H1 (cell line): ENCODE results near the gene MFAP5. TPM values are rescaled to one million over a fixed set of nuclear protein-coding genes. Genes with fewer than 3 reads are reported as not detected.

Experiments used
- CTCF ChIA-PET: fragments of 300-600 bp; sonication (Branson Sonifier 250); formaldehyde crosslinking; loops from one replicate; lab custom pipeline; 2021; ENCODE audit not compliant: partially characterized antibody; lab: Charles Lee
- POLR2A ChIA-PET: fragments of 300-600 bp; sonication (Branson Sonifier 250); formaldehyde crosslinking; loops from one replicate; lab custom pipeline; 2021; ENCODE audit warnings: inconsistent platforms; ENCODE audit not compliant: partially characterized antibody; lab: Charles Lee
- DNase-seq, 2 experiments: peaks; one replicate each; pipeline versions ENCODE4 v3.0.0 to v3.0.0-alpha.2; 2010 to 2022; ENCODE audit warnings: low spot score in 2 of 2, low read depth in 1 of 2, mixed read lengths in 1 of 2
- FAIRE-seq: peaks from 2 replicates; lab custom pipeline; 2011; peaks lifted over from hg19 to GRCh38; lab: Jason Lieb, UNC
- H2AFZ ChIP-seq: 2 replicates; pipeline ENCODE4 v1.8.1; 2012; ENCODE audit warnings: low read length, inconsistent platforms
- H2AK5ac ChIP-seq: 2 replicates; pipeline ENCODE4 v1.6.1; 2013; ENCODE audit warnings: low read depth, low read length
- H2BK120ac ChIP-seq: replicated peaks from 2 replicates; pipeline ENCODE3; 2013; ENCODE audit warnings: low read depth, low read length, inconsistent platforms
- H2BK12ac ChIP-seq: 2 replicates; pipeline ENCODE4 v1.6.1; 2013; ENCODE audit warnings: low read depth, low read length
- H2BK15ac ChIP-seq: 2 replicates; pipeline ENCODE4 v1.6.1; 2013; ENCODE audit warnings: low read length
- H2BK20ac ChIP-seq: 2 replicates; pipeline ENCODE4 v1.6.1; 2013; ENCODE audit warnings: low read length
- H2BK5ac ChIP-seq: 2 replicates; pipeline ENCODE4 v1.6.1; 2013; ENCODE audit warnings: low read depth, low read length
- H3K14ac ChIP-seq: 2 replicates; pipeline ENCODE4 v1.6.1; 2013; ENCODE audit warnings: inconsistent platforms; ENCODE audit not compliant: insufficient read length
- H3K18ac ChIP-seq: 2 replicates; pipeline ENCODE4 v1.6.1; 2013; ENCODE audit warnings: low read length; ENCODE audit errors: extremely low read depth
- H3K23ac ChIP-seq: 2 replicates; pipeline ENCODE4 v1.6.1; 2013; ENCODE audit warnings: inconsistent platforms; ENCODE audit not compliant: insufficient read length
- H3K23me2 ChIP-seq: 2 replicates; pipeline ENCODE4 v1.6.1; 2013; ENCODE audit warnings: low read depth, low read length
- H3K27ac ChIP-seq: 2 replicates; pipeline ENCODE4 v1.6.1; 2011; ENCODE audit warnings: low read depth, low read length, inconsistent platforms
- H3K27me3 ChIP-seq, 4 experiments: replicated peaks in 1 of 4; 1 replicate in 1 of 4; 2 replicates in 3 of 4; pipeline versions ENCODE4 v1.6.1 to v1.8.1; 2011 to 2013; ENCODE audit warnings: low read length in 3 of 4, mild to moderate bottlenecking in 3 of 4, inconsistent platforms in 2 of 4, mixed read lengths in 2 of 4, moderate library complexity in 1 of 4; ENCODE audit not compliant: control insufficient read depth in 3 of 4, insufficient read depth in 3 of 4; ENCODE audit errors: extremely low read depth in 1 of 4
- H3K36me3 ChIP-seq, 4 experiments: 2 replicates each; pipeline versions ENCODE4 v1.6.1 to v1.8.1; 2011 to 2013; ENCODE audit warnings: mild to moderate bottlenecking in 4 of 4, low read length in 3 of 4, moderate library complexity in 2 of 4, control low read depth in 1 of 4, inconsistent platforms in 1 of 4; ENCODE audit not compliant: insufficient read depth in 4 of 4, control insufficient read depth in 2 of 4
- H3K4ac ChIP-seq: replicated peaks from 2 replicates; pipeline ENCODE3; 2013; ENCODE audit warnings: low read length, low read depth, mixed read lengths, inconsistent platforms; ENCODE audit not compliant: insufficient read length
- H3K4me1 ChIP-seq, 4 experiments: replicated peaks in 1 of 4; 1 replicate in 1 of 4; 2 replicates in 3 of 4; pipeline versions ENCODE4 v1.6.1 to v1.8.1; 2011 to 2013; ENCODE audit warnings: low read length in 3 of 4, inconsistent platforms in 2 of 4, mixed read lengths in 1 of 4; ENCODE audit not compliant: insufficient read depth in 4 of 4, control insufficient read depth in 3 of 4
- H3K4me2 ChIP-seq, 2 experiments: 2 replicates each; pipeline versions ENCODE4 v1.6.1 to v1.8.1; 2011 to 2013; ENCODE audit warnings: low read depth in 2 of 2, low read length in 2 of 2, control low read depth in 1 of 2, inconsistent platforms in 1 of 2, mild to moderate bottlenecking in 1 of 2; ENCODE audit not compliant: insufficient read depth in 1 of 2
- H3K4me3 ChIP-seq, 4 experiments: fragments of 200-600, 300-600 bp in 1 of 4; sonication (generic), shearing (Covaris generic), sonication (Bioruptor Twin) in 1 of 4; 2 replicates each; pipeline versions ENCODE4 v1.5.1 to v1.8.1; 2011 to 2016; ENCODE audit warnings: low read length in 4 of 4, low read depth in 3 of 4, control low read depth in 2 of 4, inconsistent platforms in 2 of 4, mild to moderate bottlenecking in 2 of 4, mixed read lengths in 1 of 4, moderate library complexity in 1 of 4; ENCODE audit not compliant: insufficient read depth in 2 of 4; ENCODE audit errors: extremely low read depth in 1 of 4
- H3K56ac ChIP-seq: replicated peaks from 2 replicates; pipeline ENCODE3; 2013; ENCODE audit warnings: low read depth, mild to moderate bottlenecking, mixed read lengths, low read length, inconsistent platforms; ENCODE audit not compliant: insufficient read length
- H3K79me1 ChIP-seq: 2 replicates; pipeline ENCODE4 v1.6.1; 2013; ENCODE audit warnings: low read depth, low read length, control low read depth
- H3K79me2 ChIP-seq, 2 experiments: 2 replicates each; pipeline versions ENCODE4 v1.6.1 to v1.8.1; 2012 to 2013; ENCODE audit warnings: low read length in 2 of 2, mild to moderate bottlenecking in 2 of 2, inconsistent platforms in 1 of 2; ENCODE audit not compliant: insufficient read depth in 2 of 2, control insufficient read depth in 1 of 2
- H3K9ac ChIP-seq, 4 experiments: replicated peaks in 1 of 4; 1 replicate in 1 of 4; 2 replicates in 3 of 4; pipeline versions ENCODE4 v1.6.1 to v1.8.1; 2011 to 2013; ENCODE audit warnings: low read depth in 3 of 4, low read length in 3 of 4, control low read depth in 2 of 4, mild to moderate bottlenecking in 2 of 4, moderate library complexity in 2 of 4, inconsistent platforms in 1 of 4; ENCODE audit errors: extremely low read depth in 1 of 4
- H3K9me3 ChIP-seq, 2 experiments: 2 replicates each; pipeline versions ENCODE4 v1.6.1 to v1.8.1; 2012 to 2013; ENCODE audit warnings: mild to moderate bottlenecking in 2 of 2, moderate library complexity in 2 of 2, control low read depth in 1 of 2, inconsistent platforms in 1 of 2, low read depth in 1 of 2, low read length in 1 of 2, mixed read lengths in 1 of 2; ENCODE audit not compliant: insufficient read depth in 2 of 2
- H4K20me1 ChIP-seq, 2 experiments: replicated peaks in 1 of 2; 2 replicates each; pipeline versions ENCODE3 to v1.8.1; 2011 to 2013; ENCODE audit warnings: inconsistent platforms in 2 of 2, low read length in 2 of 2, mild to moderate bottlenecking in 1 of 2; ENCODE audit not compliant: insufficient read depth in 2 of 2, control insufficient read depth in 1 of 2
- H4K5ac ChIP-seq: 2 replicates; pipeline ENCODE4 v1.6.1; 2013; ENCODE audit warnings: low read length, low read depth, mixed read lengths, inconsistent platforms; ENCODE audit not compliant: insufficient read length
- H4K8ac ChIP-seq: 2 replicates; pipeline ENCODE4 v1.8.0; 2013; ENCODE audit warnings: mild to moderate bottlenecking, moderate library complexity, low read length, inconsistent platforms; ENCODE audit not compliant: insufficient read depth; ENCODE audit errors: extremely low read depth
- H4K91ac ChIP-seq: replicated peaks from 2 replicates; pipeline ENCODE3; 2013; ENCODE audit warnings: low read length, mixed read lengths, inconsistent platforms; ENCODE audit not compliant: insufficient read length
- CEBPB ChIP-seq: IDR thresholded peaks from 2 replicates; pipeline ENCODE4 v1.6.1; 2012; ENCODE audit warnings: low read depth, low read length
- FOSL1 ChIP-seq: IDR thresholded peaks from 2 replicates; pipeline ENCODE4 v1.6.1; 2011; ENCODE audit warnings: mild to moderate bottlenecking, low read depth, low read length, moderate library complexity; ENCODE audit not compliant: insufficient read depth
- NANOG ChIP-seq: IDR thresholded peaks from 2 replicates; pipeline ENCODE4 v1.6.1; 2011; ENCODE audit warnings: low read length, low read depth, mild to moderate bottlenecking, inconsistent platforms; ENCODE audit not compliant: insufficient read depth, poor library complexity, severe bottlenecking
- NRF1 ChIP-seq: IDR thresholded peaks from 2 replicates; pipeline ENCODE4 v1.6.1; 2011; ENCODE audit warnings: mild to moderate bottlenecking, low read depth, low read length, improper control_type of control experiment
- SIN3A ChIP-seq, 2 experiments: IDR thresholded peaks in 1 of 2; conservative IDR thresholded peaks in 1 of 2; 2 replicates each; pipeline ENCODE4 v1.6.1; 2011 to 2012; ENCODE audit warnings: low read length in 2 of 2, improper control_type of control experiment in 1 of 2, low read depth in 1 of 2, mild to moderate bottlenecking in 1 of 2
- TAF7 ChIP-seq: optimal IDR thresholded peaks from 2 replicates; pipeline ENCODE3; 2011; ENCODE audit warnings: low read depth, mild to moderate bottlenecking, inconsistent platforms, low read length, moderate library complexity, borderline replicate concordance
- YY1 ChIP-seq: IDR thresholded peaks from 2 replicates; pipeline ENCODE4 v1.6.1; 2011; ENCODE audit warnings: low read depth, mild to moderate bottlenecking, low read length
- WGBS, 2 experiments: shearing (Covaris generic) in 1 of 2; methylation state at CpG; one replicate each; pipeline versions ENCODE4 v1.1.6 to v1.1.7; 2013 to 2015; ENCODE audit warnings: low lambda C conversion rate in 2 of 2, mixed read lengths in 2 of 2, inconsistent platforms in 1 of 2, low coverage in 1 of 2, missing lambda C conversion rate in 1 of 2; ENCODE audit not compliant: insufficient replicate concordance in 2 of 2, insufficient coverage in 1 of 2, insufficient read length in 1 of 2; ENCODE audit errors: extremely low coverage in 1 of 2, missing lambda C conversion rate in 1 of 2; 5-methylcytosine and 5-hydroxymethylcytosine counted together
- polyA plus RNA-seq, 7 experiments: library from polyadenylated mRNA; depleted of rRNA in 3 of 7; stranded (reverse) in 5 of 7; unstranded in 2 of 7; fragments of >200 nt in 5 of 7; fragments of 200-250 nt in 2 of 7; gene quantifications; 1 replicate in 5 of 7; 2 replicates in 1 of 7; 4 replicates in 1 of 7; pipeline versions ENCODE4 v1.2.1 to v1.2.3, GENCODE V29; 2011 to 2013; ENCODE audit warnings: missing spikeins in 2 of 7, mixed read lengths in 2 of 7
- total RNA-seq: library from RNA; stranded (reverse); fragmentation: NEBNext Ultra II Directional; extraction: Animal tissue kit (Norgen Biotek cat#: 25700); gene quantifications from 2 replicates; pipeline ENCODE4 v1.2.1, GENCODE V29; 2021

The MFAP5 gene
- total and polyA plus RNA-seq, 2 of the 8 experiments (the other 6 are each of a cell fraction or from before 2014, with no cell fraction given), result 0.60 to 0.86 TPM

DNA sequence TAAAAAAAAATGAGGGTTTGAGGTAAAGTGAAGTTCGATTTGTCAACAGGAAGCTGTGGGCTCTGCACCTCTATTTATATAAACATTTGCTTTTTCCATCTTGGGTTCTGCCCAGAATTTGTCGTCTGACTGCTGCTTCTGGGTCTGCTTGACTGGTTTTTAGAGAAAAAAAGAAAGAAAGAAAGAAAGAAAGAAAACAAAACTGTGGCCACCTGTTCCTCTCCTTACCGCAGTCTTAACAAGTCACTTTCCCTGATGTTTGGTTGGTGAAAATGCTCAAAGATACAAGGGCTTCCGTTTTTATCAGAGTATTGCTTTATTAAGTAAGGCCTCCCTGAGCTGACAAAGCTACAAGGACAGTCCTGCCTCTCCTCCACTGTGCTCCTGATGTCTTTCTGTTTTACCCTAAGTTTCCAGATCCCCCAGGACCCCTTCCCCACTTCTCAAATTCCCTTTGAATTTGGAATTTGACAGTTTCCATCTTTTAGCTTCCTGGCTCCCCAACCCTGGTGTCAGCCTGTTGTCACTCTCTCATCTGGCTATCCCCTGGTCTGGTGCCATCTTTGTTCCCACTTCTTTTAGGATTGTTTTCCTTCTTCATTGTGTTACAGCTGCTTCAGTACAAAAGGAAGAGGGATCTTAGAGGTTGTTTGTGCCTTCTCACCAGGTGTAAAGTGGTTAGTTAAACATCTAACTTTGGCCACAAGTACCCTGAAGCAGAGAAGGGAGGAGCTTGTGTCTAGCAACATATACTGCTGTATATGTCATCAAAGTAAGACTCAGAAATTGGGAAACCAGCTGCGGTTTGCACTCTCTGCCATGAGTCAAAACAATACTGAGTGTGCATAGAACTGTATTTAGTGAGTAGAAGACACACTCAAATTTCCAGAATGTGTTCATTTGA is 18.0 kb downstream of the MFAP5 start:
- peaks cover 0 to 2% (median under 1%) of the 10 kb centered on the region in 4 experiments; a peak in 4 of 7 replicates for H3K4me1 ChIP-seq
- no peaks in the 10 kb centered on the region for H3K79me2 ChIP-seq
- no peaks in the 10 kb centered on the region; a peak in 1 of 4 replicates for H3K9me3 ChIP-seq
- no peak overlapping the region for H3K27ac ChIP-seq
- H3K23ac ChIP-seq, result no peak overlapping the region
- H3K18ac ChIP-seq, result no peak overlapping the region
- no peak overlapping the region for H4K5ac ChIP-seq
- no peak overlapping the region for H2AK5ac ChIP-seq
- no peak overlapping the region for H2BK120ac ChIP-seq
- no peak overlapping the region for H4K91ac ChIP-seq
- no peak overlapping the region for H4K8ac ChIP-seq
- ChIA-PET CTCF (interaction anchor here (0.5 to 1.9 kb wide), 8 partner anchors 9 to 400 kb away, joined by 3 to 6 read pairs (median 3); no protein-coding TSS in a partner anchor), POLR2A (interaction anchor here (1.1 to 1.3 kb wide), 3 partner anchors 11 to 16 kb away, joined by 3 to 5 read pairs (median 3); no protein-coding TSS in a partner anchor)
- H4K20me1 ChIP-seq, result no peaks in the 10 kb centered on the region
- H3K14ac ChIP-seq, result no peak overlapping the region
- no peak overlapping the region for H3K4me3 ChIP-seq
- no peak overlapping the region; a peak in 1 of 4 replicates for H3K4me2 ChIP-seq
- no peak overlapping the region for H2BK20ac ChIP-seq
- H2BK12ac ChIP-seq, result no peak overlapping the region
- no peak overlapping the region for H2BK15ac ChIP-seq
- no peak overlapping the region for H3K9ac ChIP-seq
- no peaks in the 10 kb centered on the region for H3K27me3 ChIP-seq
- DNase-seq (no peak), FAIRE-seq (peak; percentile 36)
- H3K79me1 ChIP-seq, result no peaks in the 10 kb centered on the region
- peak overlapping the region; percentile 86; the same call in 1 of the 2 replicates for H2AFZ ChIP-seq
- no peak overlapping the region for H3K56ac ChIP-seq
- no peaks in the 10 kb centered on the region for H3K23me2 ChIP-seq
- WGBS, 2 experiments, result 86% methylated on average over 5 of the region's 5 CpGs; no CpG with 5 or more reads in 1 of the 2 experiments
- no peak for TF ChIP-seq YY1
- TF ChIP-seq NRF1, result no peak
- TF ChIP-seq SIN3A (conservative IDR thresholded peaks at IDR 0.05 in 1 of 2, IDR thresholded peaks at IDR 0.05 in 1 of 2; ENCODE audit: low read depth in 1 of 2, low read length in 2 of 2), result no peak
- TF ChIP-seq FOSL1, result no peak
- no peak for TF ChIP-seq TAF7
- no peak for TF ChIP-seq NANOG
- no peak for TF ChIP-seq CEBPB
- H3K4ac ChIP-seq, result no peak overlapping the region
- no peaks in the 10 kb centered on the region for H3K36me3 ChIP-seq
- no peak overlapping the region for H2BK5ac ChIP-seq
